Stimulated activated CD4-positive, alpha-beta T cell treated with anti-CD3 and anti-CD28 coated beads, Interleukin-1b, Interleukin-23, amount 100 ng/mL, for 1 hour (primary cell): Measurements from ENCODE around the gene SETD3.

Experiments used
- DNase-seq, 2 donors: peaks; one replicate each; pipeline ENCODE4 v3.0.0-alpha.2; 2020; ENCODE audit warnings: low read depth in 2 of 2

Gene SETD3

GRCh38 chr14:99497894-99498293 lies 17.2 kb upstream of the SETD3 start:
- no peak for DNase-seq

GRCh38 chr14:99497341-99497740 lies 16.7 kb upstream of the SETD3 start:
- DNase-seq = no peak

GRCh38 chr14:99484106-99484505 lies 3.4 kb upstream of the SETD3 start:
- no peak for DNase-seq

GRCh38 chr14:99481745-99482099 lies 1.1 kb upstream of the SETD3 start:
- no peak for DNase-seq

- DNase-seq = peak; percentile 99 to 100
Measured at GRCh38 chr14:99480917-99481744, 472 bp upstream of the SETD3 start, which contains the start of gene CCNK. TSS of gene CCNK (plus strand) at chr14:99481409. CDS start at chr14:99492678, 11,269 bp downstream.

GRCh38 chr14:99479160-99479905 lies 1.3 kb downstream of the SETD3 start:
- DNase-seq = no peak

- DNase-seq = no peak
Measured at GRCh38 chr14:99478128-99478527, 2.5 kb downstream of the SETD3 start.

GRCh38 chr14:99476864-99477263 lies 3.8 kb downstream of the SETD3 start:
- DNase-seq = no peak

- no peak for DNase-seq
Measured at GRCh38 chr14:99475660-99476059, 5.0 kb downstream of the SETD3 start.

- DNase-seq = no peak
Measured at GRCh38 chr14:99475179-99475578, 5.5 kb downstream of the SETD3 start.

GRCh38 chr14:99473458-99473857 lies 7.2 kb downstream of the SETD3 start:
- DNase-seq = no peak

GRCh38 chr14:99472937-99473336 lies 7.7 kb downstream of the SETD3 start:
- DNase-seq = no peak

- DNase-seq = no peak
Measured at GRCh38 chr14:99471731-99472130, 8.9 kb downstream of the SETD3 start.

GRCh38 chr14:99468836-99469592 lies 11.6 kb downstream of the SETD3 start:
- DNase-seq = no peak

GRCh38 chr14:99468081-99468480 lies 12.6 kb downstream of the SETD3 start:
- no peak for DNase-seq

- no peak for DNase-seq
Measured at GRCh38 chr14:99467336-99468078, 13.2 kb downstream of the SETD3 start.

- no peak for DNase-seq
Measured at GRCh38 chr14:99466758-99467157, 13.9 kb downstream of the SETD3 start.

- no peak for DNase-seq
Measured at GRCh38 chr14:99465288-99465687, 15.4 kb downstream of the SETD3 start.

GRCh38 chr14:99463974-99464373 lies 16.7 kb downstream of the SETD3 start:
- no peak for DNase-seq

- DNase-seq = no peak
Measured at GRCh38 chr14:99462210-99462609, 18.4 kb downstream of the SETD3 start.

- DNase-seq = no peak
Measured at GRCh38 chr14:99461411-99462085, 19.1 kb downstream of the SETD3 start.
